GM18868 (cell line): ENCODE results near the gene KCNMB1.
A peak's percentile ranks its signal among the peaks of the same experiment; 100 is the strongest.

Source experiments
- ATAC-seq: cut with Tn5 transposase; IDR thresholded peaks from one replicate; pipeline ENCODE4 v1.9.1; 2021; ENCODE audit warnings: mild to moderate bottlenecking, moderate library complexity; ENCODE audit not compliant: unreplicated experiment

The KCNMB1 gene

DNA sequence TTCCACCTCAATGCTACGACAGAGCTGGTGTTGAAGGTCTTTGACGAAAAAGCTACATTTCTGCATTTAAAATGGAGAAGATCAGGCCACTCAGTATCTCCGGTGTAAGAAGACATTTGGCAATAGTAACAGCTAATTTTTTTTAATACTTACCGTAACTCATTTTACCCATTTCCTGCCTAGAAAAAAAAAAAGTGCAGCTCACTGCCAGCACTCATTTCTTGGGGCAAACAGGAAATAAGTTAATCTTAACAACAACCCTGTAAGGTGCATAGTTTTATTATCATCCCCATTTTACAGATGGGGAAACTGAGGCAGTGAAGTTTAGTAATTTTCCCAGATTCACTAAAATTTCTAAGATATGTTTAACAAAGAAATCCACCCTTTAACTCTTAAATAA is 27.4 kb upstream of the KCNMB1 start:
- no peak for ATAC-seq

DNA sequence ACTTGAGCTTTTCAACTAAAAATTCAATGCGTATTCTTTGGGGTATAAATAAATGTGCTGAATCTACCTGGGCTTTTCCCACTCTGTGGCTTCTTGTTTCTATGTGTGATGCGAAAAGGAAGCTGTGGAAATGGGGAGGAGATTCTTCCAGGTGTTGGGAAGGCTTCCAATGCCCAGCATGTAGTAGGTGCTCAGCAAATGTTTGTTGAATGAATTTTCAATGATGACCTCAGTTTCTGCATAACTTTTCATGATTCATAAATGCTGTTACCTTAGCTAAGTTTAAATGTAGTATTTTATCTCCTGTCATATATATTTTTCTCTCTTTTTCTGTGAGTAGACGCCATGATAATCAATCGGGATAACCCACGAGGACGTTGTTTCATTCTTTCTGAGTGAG is 25.6 kb upstream of the KCNMB1 start:
- no peak for ATAC-seq

DNA sequence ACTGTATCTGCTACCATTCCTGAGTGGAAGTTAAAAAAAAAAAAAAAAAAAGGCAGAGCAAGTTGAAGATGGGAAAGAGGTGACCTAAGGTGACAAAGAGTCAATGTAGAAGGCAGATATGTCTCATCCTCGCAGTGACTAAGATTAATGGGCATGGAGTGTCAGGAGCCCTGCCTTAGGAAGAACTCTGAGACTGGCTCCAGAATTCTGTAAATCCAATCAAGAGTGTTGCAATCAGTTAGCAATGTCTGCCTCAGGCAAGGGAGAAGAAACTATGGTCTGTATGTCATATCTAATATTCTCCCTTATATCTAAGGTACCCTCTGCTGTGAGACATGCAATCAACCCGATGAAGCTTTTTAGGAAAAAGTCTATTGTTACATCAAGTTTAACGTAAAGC is 24.7 kb upstream of the KCNMB1 start:
- ATAC-seq = no peak

DNA sequence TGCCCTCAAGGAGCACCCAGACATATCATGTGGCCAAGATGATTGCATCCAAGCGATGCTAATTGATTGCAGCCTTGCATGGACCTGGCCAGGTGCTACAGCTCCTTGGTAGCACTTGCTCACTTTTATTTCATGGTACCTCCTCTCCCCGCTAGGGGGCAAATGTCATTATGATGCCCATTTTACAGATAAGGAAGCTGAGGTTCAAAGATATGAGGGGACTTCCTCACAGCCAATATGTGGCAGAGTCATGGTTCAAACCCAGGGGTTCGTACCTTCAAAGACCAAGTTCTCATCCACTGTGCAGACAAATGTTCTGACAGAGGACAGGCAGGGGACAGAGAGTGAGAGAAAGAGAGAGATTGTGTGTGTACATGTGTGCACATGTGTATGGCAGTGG is 21.9 kb upstream of the KCNMB1 start:
- ATAC-seq = peak; percentile 39

DNA sequence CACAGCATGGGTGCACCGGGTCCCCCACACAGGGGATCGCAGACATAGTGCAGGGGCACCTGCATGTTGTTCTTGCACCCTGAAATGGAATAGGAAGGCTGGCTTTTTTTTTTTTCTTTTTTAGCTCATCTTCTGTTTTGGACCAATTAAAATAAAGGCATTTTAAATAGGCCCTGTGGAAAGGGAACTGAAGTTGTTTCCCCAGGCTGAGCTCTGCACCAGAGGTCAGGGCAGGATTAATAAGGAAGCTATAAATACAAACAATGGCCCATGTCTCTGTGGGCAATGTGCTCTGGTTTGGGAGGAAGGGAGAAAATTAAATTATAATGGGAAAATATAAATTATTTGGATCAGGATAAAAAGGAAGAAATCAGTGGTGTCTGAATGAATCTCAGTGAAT is 21.2 kb upstream of the KCNMB1 start:
- ATAC-seq = no peak

DNA sequence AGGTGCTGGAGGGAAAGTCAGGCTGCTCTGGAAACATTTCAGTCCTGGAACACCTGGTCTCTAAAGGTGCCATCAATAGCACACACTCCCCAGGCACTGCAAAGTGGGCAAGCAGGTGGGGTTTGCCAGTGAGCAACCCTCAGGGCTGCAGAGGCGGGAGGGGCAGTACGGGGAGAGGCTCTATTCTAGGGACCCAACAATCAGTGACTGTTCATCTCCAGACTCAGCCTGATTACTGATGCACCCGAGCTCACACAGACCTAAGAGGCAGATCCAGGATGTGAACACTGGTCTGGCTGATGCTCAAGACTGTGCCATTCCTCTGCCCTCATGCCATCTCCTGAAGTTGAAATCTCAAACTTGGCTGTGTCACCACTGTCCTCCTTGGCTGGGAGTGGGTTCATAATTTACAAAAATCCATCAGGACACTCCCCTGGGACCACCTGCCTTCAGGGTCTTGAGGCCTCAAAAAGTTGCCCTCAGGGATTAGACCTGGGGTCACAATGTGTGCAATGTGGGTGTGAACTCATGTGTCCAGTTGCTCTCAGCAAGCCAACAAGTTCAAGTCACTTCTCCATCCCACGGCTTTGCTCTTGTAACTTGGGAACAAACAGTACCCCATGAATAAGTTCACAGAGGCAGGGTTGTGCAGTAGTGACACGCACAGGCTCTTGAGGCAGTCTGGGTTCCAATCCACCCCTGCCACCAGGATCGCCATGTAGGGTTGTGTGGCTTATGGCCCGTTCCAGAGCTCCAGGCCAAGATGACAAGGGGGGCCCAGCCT is 19.9 kb upstream of the KCNMB1 start:
- no peak for ATAC-seq

DNA sequence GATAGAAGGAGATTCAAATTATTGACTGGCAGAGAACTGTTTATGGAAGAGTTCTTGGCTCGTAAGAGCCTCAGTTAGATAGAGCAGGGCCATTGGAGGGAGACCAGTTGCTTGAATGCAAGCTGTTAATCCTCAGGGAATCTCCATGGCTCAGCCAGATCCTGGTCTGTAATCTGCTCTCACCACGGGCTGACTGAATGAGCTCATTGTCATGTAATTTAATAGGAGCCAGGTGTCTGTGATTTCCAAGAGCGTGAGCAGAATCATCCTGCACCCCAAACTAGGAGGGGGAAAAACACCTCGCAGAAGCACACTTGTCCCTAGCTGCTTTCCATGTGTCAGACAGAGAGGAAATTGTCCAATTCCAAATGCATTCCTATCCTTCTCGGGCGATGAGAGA is 19.1 kb upstream of the KCNMB1 start:
- ATAC-seq = no peak

DNA sequence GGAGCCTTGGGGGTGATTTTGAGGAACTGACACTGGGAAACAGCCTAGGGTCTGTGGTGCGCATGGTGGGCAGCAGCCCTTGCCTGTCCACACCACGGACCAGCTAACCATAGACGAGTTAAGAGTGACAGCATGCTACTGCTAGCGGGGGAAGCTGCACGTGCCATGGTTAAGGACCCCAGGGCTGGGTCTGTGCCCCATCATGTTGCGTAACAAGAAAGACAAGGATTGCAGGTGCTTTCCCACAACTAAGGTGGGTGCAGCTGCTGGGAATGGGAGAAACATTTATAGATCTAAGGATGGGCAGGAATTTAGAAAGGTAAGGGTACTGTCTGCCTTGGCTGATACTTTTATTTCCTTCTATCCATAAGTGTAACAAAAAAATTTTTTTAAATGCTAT is 17.9 kb upstream of the KCNMB1 start:
- ATAC-seq = no peak

DNA sequence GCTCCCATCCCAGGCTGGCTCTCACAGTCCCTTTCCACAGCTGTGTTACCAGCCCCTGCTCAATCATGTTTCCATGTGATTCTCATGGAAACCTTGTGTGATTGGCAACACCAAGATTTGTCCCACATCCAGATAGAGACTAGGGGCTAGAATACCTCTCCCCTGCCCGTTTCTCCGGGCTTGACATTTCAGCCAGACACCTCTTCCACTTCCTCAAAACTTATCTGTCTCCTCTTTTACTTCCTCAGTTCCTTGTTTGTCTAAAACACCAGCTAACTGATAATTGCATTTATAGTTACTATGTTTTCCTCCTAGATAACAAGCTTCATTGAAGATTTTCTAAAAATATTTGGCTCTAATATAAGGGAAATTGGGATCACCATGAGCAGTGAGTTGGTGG is 16.6 kb upstream of the KCNMB1 start:
- ATAC-seq = no peak

DNA sequence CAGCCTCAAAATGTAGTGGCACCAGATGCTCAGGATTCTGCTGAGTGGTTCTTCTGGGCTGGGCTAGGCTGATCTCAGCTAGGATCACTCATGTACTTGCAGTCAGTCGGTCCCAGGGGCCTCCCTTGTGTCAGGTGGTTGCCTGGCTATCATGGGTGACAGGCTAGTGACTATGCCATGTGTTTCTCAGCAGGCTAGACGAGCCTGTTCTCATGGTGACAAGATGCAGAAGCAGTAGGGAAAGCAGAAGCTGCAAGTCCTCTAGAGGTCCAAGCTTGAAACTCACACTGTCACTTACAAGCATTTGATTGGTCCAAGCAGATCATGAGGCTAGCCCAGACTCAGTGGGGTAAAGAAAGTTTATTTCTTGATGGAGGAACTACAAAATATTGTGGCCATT is 15.2 kb upstream of the KCNMB1 start:
- ATAC-seq = peak; percentile 74

DNA sequence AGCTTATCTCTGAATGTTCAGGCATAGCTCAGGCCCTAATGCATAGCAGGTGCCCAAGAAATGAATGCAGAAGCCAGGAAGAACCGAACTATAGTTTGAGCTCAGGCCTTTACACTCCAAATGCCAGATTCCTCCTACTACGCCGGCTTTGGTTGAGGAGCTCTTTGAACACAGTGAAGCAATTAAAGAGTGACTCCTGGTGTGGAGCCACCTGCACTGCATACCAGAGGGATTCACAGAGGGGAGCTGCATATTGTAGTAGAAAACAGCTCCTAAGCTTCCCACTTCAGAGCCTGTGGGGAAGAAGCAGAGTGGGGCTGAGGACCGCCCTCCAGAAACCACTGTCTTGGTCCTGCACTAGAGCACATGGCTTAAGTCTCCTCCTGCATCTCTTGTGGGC is 14.5 kb upstream of the KCNMB1 start:
- ATAC-seq = no peak

DNA sequence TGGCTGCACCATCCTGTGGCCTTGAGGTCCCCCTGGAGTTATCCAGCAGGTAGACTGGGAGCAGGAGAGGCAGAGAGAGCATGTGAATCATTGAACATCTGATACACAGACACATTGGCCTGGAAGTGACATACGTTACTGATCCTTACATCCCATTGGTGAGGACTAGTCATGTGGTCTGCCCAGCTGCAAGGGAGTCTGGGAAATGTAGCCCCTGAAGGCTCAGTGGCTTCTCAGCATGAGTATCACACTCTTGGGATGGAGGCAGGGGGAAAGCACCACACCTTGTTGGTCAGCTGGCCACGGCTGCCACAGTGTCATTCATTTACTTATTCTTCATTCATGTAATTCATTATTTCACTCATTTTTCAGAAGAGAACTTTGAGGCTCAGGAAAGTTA is 13.3 kb upstream of the KCNMB1 start:
- no peak for ATAC-seq

DNA sequence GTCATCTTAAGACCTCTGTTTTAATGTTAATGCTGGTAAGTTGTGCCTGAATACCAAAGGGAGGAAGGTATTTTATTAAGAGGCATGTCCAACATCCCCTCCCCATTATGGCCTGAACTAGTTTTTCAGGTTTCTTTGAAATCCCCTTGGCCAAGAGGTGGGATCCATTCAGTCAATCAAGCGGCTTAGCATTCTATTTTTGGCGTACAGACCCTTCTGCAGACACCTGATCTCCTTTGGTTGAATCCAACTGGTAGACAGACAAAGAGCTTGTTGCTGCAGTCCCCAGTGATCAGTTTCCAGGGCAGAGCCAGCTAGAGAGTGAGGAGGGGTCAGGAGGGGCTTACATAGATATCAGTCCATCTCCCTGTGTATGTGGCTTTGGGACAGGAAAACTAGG is 7.9 kb upstream of the KCNMB1 start:
- no peak for ATAC-seq

DNA sequence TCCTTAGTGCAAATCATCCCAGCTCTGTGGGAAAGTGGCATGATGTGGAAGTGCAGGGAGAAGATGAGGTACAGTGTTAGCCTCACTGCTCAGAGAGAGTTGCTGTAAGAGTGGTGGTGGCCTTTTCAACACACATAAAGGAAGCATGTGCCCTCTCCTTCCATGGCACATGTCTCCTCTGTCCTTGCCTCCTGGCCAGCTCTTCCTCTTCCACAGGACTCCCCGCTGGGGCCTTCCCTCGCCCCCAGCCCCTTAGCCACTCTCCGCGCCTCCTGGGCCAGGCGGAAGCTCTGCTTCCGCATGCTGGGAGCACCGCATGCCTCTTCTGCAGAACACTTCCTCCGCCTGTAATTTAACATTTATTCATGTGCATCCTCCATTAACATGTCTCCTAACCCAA is 4.8 kb upstream of the KCNMB1 start:
- no peak for ATAC-seq

DNA sequence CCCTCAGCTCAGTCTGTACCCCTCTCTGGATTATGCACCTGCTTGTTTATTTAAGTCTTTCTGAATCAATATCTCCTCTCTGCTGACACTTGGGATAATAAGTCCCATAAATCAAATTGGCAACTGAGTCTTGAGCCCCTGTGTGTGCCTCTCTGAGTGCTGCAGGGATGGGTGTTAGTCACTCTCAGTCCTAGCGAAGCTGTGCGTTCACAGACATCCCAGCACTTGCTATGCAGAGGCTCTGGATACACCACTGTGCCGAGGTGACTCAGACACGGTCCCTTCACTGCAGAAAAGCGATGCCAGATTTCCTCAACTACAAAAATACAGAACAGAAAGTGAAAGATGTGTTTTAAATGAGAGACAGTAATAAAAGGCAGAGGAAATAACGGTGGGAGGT is 4.1 kb upstream of the KCNMB1 start:
- peak; percentile 19 for ATAC-seq

DNA sequence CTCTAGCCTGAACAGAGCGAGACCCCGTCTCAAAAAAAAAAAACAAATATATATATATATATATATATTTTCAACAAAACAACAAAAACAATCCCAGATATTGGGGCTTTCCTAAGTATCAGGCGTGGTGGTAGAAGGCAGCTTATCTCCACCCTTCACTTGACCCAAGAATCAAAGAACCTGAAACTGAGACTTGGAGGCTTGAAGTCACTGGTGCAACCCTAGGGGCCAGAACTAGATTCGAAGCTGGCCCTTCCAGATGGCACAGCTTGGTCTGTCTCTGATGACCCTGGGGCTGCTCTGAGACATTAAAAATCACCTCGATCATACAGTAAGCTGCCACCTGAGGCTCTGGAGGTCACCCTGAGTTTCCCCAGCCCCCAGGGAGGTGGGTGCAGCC is 1.3 kb upstream of the KCNMB1 start:
- peak; percentile 44 for ATAC-seq

DNA sequence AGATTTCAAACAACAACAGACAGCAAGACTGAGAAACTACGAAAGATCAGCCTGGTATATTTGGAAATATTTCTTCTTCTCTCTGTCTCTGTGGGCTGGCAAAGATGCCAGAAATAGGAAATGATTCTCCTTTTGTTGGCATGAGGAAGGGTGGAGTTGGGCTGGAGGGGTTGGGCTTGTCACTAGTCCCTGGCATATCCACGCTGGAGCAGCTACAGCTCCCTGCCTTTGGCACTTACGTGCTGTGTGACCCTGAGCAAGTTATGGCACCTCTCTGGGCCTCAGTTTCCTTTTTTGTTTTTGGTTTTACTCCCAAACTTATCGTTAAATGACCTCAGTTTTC is 354 bp upstream of the KCNMB1 start:
- no peak for ATAC-seq

DNA sequence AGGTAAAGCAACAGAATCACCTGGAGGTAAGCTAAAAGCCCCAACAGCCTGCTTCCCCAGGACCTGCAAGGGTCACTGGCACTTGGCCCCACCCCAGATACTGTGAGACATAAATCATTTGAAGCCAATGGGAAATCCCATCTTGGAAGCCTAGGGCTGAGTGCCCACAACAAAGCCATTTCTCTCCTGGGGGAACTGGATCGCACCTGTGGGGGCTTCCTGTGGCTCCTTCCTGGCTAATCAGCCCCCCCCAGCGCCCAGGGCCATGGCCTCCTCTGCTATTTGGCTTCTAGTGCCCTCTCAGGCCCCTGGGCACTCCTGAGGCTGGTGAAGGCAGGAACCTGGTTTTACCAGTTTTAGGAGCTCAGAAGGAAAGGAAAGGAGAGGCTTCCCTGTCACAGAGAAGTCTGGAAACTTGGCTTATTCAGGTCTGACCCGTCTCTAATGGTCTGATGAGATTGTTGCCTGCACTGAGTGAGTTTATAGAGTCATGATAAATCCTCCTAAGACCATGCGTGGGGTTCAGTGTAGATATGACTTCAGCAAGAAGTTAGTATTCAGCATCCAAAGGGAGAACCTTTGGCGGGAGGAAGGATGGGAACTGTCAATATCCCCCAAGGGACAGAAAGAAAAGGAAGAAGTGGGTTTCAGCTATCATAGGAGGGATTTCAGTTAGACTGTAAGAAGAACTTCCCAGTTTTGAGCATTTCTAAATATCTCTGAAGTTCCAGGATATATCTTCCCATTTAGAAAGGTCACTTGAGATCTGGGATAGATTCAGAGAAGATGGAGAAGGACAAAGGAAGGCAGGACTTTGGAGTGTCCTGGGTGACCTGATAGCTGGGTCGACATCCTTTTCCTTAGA is 1.2 kb downstream of the KCNMB1 start:
- no peak for ATAC-seq

DNA sequence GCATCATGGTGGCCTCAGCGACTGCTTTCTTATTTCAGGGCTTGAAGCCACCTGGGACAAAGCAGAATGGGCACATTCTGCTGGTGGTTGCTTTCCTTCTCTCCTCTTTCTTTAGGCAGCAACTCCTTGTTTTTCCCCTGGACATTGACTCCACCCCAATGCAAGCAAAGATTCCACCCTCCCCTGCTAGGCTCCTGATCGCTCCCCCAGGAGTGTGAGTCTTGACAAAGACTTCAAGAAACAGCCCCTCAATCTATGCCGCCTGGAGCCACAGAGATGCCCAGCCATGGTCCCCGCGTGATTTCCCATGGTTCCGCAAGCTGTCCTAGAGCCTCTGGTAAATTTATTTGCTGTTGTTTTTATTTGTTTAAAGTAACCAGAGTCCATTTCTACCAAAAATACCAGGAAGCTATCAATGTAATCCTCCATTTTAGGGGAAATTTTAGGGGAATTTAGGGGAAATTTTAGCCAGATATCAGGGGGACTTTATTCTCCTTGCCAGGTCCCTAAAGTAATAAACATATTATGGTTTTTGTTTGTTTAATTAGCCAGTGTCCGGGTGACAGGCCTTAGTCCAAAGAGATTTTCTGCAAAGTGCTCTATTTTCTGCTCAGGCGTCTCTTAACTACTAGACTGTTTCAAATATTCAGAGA is 2.3 kb downstream of the KCNMB1 start:
- ATAC-seq = no peak

DNA sequence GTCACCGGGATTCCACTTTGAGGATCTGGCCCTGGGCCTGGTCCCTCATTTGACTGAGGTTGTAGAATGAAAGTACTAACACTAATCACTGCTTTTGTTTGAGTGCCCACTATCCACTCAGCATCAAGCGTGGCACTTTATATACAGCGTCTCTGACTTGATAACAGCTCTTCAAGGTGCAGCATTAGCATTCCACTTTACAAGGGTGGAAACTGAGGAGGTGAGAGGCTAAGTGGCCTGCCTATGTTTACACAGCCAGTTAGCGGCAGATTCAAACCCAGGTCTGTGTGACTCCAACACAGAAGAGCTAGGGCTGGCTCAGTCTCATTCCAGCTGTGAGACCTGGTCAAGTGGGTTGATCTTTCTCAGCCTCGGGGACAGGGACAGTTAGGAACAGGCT is 5.9 kb downstream of the KCNMB1 start:
- ATAC-seq = no peak

DNA sequence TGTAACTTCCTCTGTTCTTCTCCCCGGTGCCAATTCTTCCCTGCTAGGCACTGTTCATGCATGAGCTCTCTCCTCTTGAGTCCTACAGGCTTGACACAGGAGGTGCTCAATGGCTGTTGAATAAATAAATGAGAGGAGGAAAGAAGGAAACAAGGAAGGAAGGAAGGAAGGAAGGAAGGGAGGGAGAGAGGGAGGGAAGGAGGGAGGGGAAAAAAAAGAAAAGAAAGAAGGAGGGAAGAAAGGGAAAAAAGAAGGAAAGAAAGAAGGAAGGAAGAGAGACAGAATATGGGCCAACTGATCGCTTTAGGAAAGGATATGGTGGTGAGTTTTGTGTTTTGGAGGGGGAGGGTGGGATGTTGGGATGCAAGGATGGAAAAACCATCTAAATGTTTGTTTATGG is 6.4 kb downstream of the KCNMB1 start:
- no peak for ATAC-seq

DNA sequence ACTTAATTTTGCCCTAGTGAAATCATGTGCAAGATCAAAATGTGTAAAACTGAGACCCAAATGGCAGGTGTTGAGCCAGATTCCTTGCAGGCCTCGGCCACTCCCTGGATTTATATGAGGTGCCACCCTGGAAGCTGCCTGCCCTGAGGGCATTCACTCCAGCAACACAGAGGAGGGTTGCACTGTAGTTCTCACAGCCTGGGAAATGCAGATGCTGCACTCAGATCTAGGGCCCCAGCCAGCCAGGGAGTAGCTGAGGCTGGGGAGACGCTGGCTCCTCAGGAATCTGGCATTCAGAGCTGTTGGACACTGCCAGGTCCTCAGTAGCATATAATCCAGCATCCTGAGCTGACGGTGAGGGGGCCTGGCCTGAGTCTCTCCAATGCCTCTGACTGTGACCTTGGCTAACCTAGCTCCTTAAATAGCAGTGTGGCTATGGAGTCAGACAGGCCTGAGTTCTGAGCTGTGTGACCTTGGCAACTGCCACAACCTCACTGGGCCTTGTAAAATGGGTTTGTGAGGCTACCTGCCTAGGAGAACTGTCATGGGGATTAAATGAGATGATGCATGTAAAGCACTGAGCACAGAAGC is 8.7 kb downstream of the KCNMB1 start:
- ATAC-seq = no peak
